Suprapubic skin (tissue), 4 donors: Measurements from ENCODE around the gene RUNX1.
A peak's percentile ranks its signal among the peaks of the same experiment; 100 is the strongest.

Experiments used
- CTCF ChIP-seq, 2 donors: fragments of 200-600 bp in 1 of 2; fragments of 450-650 bp in 1 of 2; sonication (generic) in 1 of 2; IDR thresholded peaks; one replicate each; pipeline ENCODE4 v1.5.1; 2016 to 2019; ENCODE audit warnings: antibody characterized with exemption in 2 of 2, mild to moderate bottlenecking in 1 of 2, moderate library complexity in 1 of 2
- EP300 ChIP-seq: sonication (generic); formaldehyde crosslinking; IDR thresholded peaks from one replicate; pipeline ENCODE4 v1.6.1; 2017; ENCODE audit warnings: antibody characterized with exemption
- POLR2A ChIP-seq, 2 donors: fragments of 450-650 bp; IDR thresholded peaks; one replicate each; pipeline ENCODE4 v1.6.1; 2017; ENCODE audit warnings: antibody characterized with exemption in 2 of 2, mild to moderate bottlenecking in 2 of 2, moderate library complexity in 2 of 2
- POLR2AphosphoS5 ChIP-seq, 3 donors: sonication (generic); formaldehyde crosslinking; IDR thresholded peaks; one replicate each; pipeline ENCODE4 v1.6.1; 2017; ENCODE audit warnings: antibody characterized with exemption in 3 of 3

- TF ChIP-seq EP300 = no peak
- TF ChIP-seq CTCF (IDR thresholded peaks at IDR 0.05) = no peak
- TF ChIP-seq POLR2A (IDR thresholded peaks at IDR 0.05) = no peak
- TF ChIP-seq POLR2AphosphoS5 (IDR thresholded peaks at IDR 0.05) = peak in 1 of 3 donors; percentile 71
These were observed 253.4 kb downstream of the RUNX1 start for GRCh38 chr21:34795548-34796180.
